Measurements from ENCODE around the gene PCCA. TPM values are rescaled to one million over a fixed set of nuclear protein-coding genes. Genes with fewer than 3 reads are reported as not detected.
"Not testable (repeated sequence)": the region's sequence is repeated elsewhere in the genome, so short reads cannot be mapped to it uniquely, and the experiment has no call there.

Gene PCCA
- total RNA-seq, 1 donor from 2014 or later, result 14.3 TPM

- DNase-seq (ENCODE audit: low read depth), result no peak
These were observed 433.1 kb downstream of the PCCA start for GRCh38 chr13:100521851-100522617.

GRCh38 chr13:100522618-100523309 lies 433.9 kb downstream of the PCCA start:
- DNase-seq (ENCODE audit: low read depth), result no peak

- DNase-seq (ENCODE audit: low read depth), result no peak
These were observed 434.5 kb downstream of the PCCA start for GRCh38 chr13:100523411-100523810.

GRCh38 chr13:100523981-100524386 lies 435.1 kb downstream of the PCCA start:
- DNase-seq (ENCODE audit: low read depth), result no peak

- not testable (repeated sequence) for DNase-seq (ENCODE audit: low read depth)
These were observed 435.8 kb downstream of the PCCA start for GRCh38 chr13:100524688-100525087.

GRCh38 chr13:100525453-100526317 lies 436.8 kb downstream of the PCCA start:
- no peak for DNase-seq (ENCODE audit: low read depth)

- no peak for DNase-seq (ENCODE audit: low read depth)
These were observed 437.6 kb downstream of the PCCA start for GRCh38 chr13:100526318-100527000.

GRCh38 chr13:100527644-100528043 lies 438.8 kb downstream of the PCCA start:
- no peak for DNase-seq (ENCODE audit: low read depth)

- DNase-seq (ENCODE audit: low read depth), result no peak
These were observed 439.5 kb downstream of the PCCA start for GRCh38 chr13:100528353-100528752.

GRCh38 chr13:100528820-100529219 lies 439.9 kb downstream of the PCCA start:
- DNase-seq (ENCODE audit: low read depth), result no peak

GRCh38 chr13:100529666-100530377 lies 440.9 kb downstream of the PCCA start:
- no peak for DNase-seq (ENCODE audit: low read depth)

- no peak for DNase-seq (ENCODE audit: low read depth)
These were observed 441.8 kb downstream of the PCCA start for GRCh38 chr13:100530671-100531213.

GRCh38 chr13:100532090-100532766 lies 443.3 kb downstream of the PCCA start:
- no peak for DNase-seq (ENCODE audit: low read depth)

- DNase-seq (ENCODE audit: low read depth), result no peak
These were observed 444.0 kb downstream of the PCCA start for GRCh38 chr13:100532836-100533435.

- DNase-seq (ENCODE audit: low read depth), result no peak
These were observed 444.7 kb downstream of the PCCA start for GRCh38 chr13:100533588-100534041.

- no peak for DNase-seq (ENCODE audit: low read depth)
These were observed 445.4 kb downstream of the PCCA start for GRCh38 chr13:100534147-100534843.

GRCh38 chr13:100534911-100535310 lies 446.0 kb downstream of the PCCA start:
- DNase-seq (ENCODE audit: low read depth), result no peak

GRCh38 chr13:100535426-100536135 lies 446.7 kb downstream of the PCCA start:
- DNase-seq (ENCODE audit: low read depth), result no peak

Measured in myocyte (in vitro differentiated cells).